ENCODE measurements around the gene CD74. TPM values are rescaled to one million over a fixed set of nuclear protein-coding genes. Genes with fewer than 3 reads are reported as not detected.

The CD74 gene
- total and polyA plus RNA-seq, 2 of the 13 experiments (the other 11 are each of a cell fraction or from before 2014, with no cell fraction given), result 34.1 to 84.4 TPM

DNA sequence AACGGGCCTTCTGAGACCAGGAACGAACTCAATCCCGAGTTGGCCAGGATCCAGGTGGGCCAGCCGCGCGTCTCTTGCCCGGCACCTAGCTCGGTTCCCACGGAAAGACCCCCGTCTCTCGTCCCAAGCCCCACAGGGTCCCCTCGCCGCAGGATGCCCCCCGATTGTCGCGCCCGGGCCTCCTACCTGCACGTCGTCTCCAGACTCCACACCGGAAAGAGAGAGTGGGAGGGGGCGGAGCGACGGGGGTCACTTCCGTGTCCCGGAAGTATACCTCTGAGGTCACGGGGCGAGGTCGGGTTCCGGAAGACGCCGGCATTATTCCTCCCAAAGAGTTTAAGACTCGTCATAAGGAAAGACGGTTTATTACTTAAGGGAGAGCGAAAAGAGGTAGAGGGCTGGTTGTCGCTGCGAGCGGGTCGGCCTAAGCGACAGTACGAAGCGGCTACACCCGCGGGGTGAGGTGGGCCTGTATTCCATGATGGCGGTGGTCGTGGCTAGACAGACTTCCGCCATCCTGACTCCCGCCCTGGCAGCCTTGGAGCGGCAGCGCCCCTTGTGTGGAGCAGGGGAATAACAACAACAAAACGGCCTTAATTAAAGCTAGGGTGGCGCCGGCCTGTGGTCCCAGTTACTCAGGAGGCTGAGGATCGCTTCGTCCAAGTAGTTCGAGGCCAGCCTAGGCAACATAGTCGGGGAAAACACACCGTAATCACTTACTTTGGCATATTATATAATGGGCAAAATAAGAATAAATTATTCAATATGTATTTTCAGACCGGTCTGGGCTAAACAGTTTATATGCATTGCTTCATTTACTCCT, 37.0 kb upstream of the CD74 start, which contains the start of gene RPS14 (continued):
- TF ChIP-seq MEIS2 (CRISPR knock-in tag; IDR thresholded peaks at IDR 0.05) (peak; percentile 74; the same call in 1 of the 2 replicates), TCF7L2 (IDR thresholded peaks at IDR 0.05; ENCODE audit: low read depth, low read length) (no peak), PLRG1 (conservative IDR thresholded peaks at IDR 0.05) (no peak), RFXANK (CRISPR knock-in tag; IDR thresholded peaks at IDR 0.05) (peak; percentile 74; the same call in 1 of the 2 replicates), ZSCAN9 (CRISPR knock-in tag; IDR thresholded peaks at IDR 0.05; ENCODE audit: borderline replicate concordance) (peak; percentile 64; the same call in 1 of the 2 replicates), CREB1 (IDR thresholded peaks at IDR 0.05) (peak; percentile 82), CREB1 (CRISPR knock-in tag; IDR thresholded peaks at IDR 0.05) (peak; percentile 92), GATAD2A (CRISPR knock-in tag; IDR thresholded peaks at IDR 0.05) (peak; percentile 52), HOXA9 (CRISPR knock-in tag; IDR thresholded peaks at IDR 0.05; ENCODE audit: borderline replicate concordance) (peak; percentile 53; the same call in 1 of the 2 replicates), ZNF430 (CRISPR knock-in tag; IDR thresholded peaks at IDR 0.05) (peak; percentile 96), ZNF33A (CRISPR knock-in tag; IDR thresholded peaks at IDR 0.05; ENCODE audit: borderline replicate concordance) (no peak), KMT2A (CRISPR knock-in tag; IDR thresholded peaks at IDR 0.05) (no peak; the same call in 1 of the 2 replicates), CCAR2 (optimal IDR thresholded peaks at IDR 0.05; ENCODE audit: low read depth, low read length) (no peak), SP2 (CRISPR knock-in tag; IDR thresholded peaks at IDR 0.05) (peak; percentile 71; the same call in 1 of the 2 replicates), ZMYM3 (CRISPR knock-in tag; IDR thresholded peaks at IDR 0.05) (peak; percentile 86), YY1 (IDR thresholded peaks at IDR 0.05; ENCODE audit: insufficient read depth, insufficient replicate concordance, low read depth, low read length) (peak; percentile 95), NFKB2 (CRISPR knock-in tag; IDR thresholded peaks at IDR 0.05; ENCODE audit: borderline replicate concordance) (peak; percentile 80; the same call in 1 of the 2 replicates), HNRNPUL1 (IDR thresholded peaks at IDR 0.05; ENCODE audit: low read depth, low read length) (no peak), ZNF292 (CRISPR knock-in tag; IDR thresholded peaks at IDR 0.05; ENCODE audit: borderline replicate concordance, low read depth) (0 out of 2 replicates have a peak, but pooled peaks have one; percentile 35), TCF12 (IDR thresholded peaks at IDR 0.05) (no peak), TCF12 (CRISPR knock-in tag; IDR thresholded peaks at IDR 0.05) (peak; percentile 67; the same call in 1 of the 2 replicates)
- TF ChIP-seq, protein P1, sequence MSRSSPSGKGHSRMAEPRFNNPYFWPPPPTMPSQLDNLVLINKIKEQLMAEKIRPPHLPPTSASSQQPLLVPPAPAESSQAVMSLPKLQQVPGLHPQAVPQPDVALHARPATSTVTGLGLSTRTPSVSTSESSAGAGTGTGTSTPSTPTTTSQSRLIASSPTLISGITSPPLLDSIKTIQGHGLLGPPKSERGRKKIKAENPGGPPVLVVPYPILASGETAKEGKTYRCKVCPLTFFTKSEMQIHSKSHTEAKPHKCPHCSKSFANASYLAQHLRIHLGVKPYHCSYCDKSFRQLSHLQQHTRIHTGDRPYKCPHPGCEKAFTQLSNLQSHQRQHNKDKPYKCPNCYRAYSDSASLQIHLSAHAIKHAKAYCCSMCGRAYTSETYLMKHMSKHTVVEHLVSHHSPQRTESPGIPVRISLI (CRISPR knock-in tag; IDR thresholded peaks at IDR 0.05; ENCODE audit: borderline replicate concordance), result no peak
- TF ChIP-seq, protein P2, sequence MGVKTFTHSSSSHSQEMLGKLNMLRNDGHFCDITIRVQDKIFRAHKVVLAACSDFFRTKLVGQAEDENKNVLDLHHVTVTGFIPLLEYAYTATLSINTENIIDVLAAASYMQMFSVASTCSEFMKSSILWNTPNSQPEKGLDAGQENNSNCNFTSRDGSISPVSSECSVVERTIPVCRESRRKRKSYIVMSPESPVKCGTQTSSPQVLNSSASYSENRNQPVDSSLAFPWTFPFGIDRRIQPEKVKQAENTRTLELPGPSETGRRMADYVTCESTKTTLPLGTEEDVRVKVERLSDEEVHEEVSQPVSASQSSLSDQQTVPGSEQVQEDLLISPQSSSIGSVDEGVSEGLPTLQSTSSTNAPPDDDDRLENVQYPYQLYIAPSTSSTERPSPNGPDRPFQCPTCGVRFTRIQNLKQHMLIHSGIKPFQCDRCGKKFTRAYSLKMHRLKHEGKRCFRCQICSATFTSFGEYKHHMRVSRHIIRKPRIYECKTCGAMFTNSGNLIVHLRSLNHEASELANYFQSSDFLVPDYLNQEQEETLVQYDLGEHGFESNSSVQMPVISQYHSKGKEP (CRISPR knock-in tag; IDR thresholded peaks at IDR 0.05), result peak; percentile 68; the same call in 1 of the 2 replicates
- TF ChIP-seq, protein P3, sequence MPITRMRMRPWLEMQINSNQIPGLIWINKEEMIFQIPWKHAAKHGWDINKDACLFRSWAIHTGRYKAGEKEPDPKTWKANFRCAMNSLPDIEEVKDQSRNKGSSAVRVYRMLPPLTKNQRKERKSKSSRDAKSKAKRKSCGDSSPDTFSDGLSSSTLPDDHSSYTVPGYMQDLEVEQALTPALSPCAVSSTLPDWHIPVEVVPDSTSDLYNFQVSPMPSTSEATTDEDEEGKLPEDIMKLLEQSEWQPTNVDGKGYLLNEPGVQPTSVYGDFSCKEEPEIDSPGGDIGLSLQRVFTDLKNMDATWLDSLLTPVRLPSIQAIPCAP (CRISPR knock-in tag; IDR thresholded peaks at IDR 0.05; ENCODE audit: low read depth), result no peak
- TF ChIP-seq, protein P4, sequence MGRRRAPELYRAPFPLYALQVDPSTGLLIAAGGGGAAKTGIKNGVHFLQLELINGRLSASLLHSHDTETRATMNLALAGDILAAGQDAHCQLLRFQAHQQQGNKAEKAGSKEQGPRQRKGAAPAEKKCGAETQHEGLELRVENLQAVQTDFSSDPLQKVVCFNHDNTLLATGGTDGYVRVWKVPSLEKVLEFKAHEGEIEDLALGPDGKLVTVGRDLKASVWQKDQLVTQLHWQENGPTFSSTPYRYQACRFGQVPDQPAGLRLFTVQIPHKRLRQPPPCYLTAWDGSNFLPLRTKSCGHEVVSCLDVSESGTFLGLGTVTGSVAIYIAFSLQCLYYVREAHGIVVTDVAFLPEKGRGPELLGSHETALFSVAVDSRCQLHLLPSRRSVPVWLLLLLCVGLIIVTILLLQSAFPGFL (CRISPR knock-in tag; IDR thresholded peaks at IDR 0.05), result no peak
- TF ChIP-seq, protein P5, sequence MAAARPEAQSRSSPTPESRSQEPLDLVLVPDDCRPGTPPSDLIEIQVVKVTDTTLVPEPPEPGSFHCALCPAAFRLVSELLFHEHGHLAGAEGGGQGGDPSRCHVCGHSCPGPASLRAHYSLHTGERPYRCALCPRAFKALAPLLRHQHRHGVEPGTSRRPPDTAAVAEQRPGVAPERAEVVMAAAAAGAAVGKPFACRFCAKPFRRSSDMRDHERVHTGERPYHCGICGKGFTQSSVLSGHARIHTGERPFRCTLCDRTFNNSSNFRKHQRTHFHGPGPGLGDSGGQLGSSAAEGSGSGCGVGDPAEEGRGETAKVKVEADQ (CRISPR knock-in tag; IDR thresholded peaks at IDR 0.05; ENCODE audit: borderline replicate concordance), result peak; percentile 73

All from HepG2 (cell line).